Tibial nerve (tissue), 4 donors: ENCODE results near the gene PELI2.

Experiments
- CTCF ChIP-seq, 5 experiments: fragments of 200-600 bp in 3 of 5; fragments of 450-650 bp in 2 of 5; sonication (generic) in 3 of 5; IDR thresholded peaks; one replicate each; pipeline ENCODE4 v1.5.1; 2016 to 2019; ENCODE audit warnings: antibody characterized with exemption in 5 of 5, mild to moderate bottlenecking in 3 of 5, moderate library complexity in 2 of 5
- EP300 ChIP-seq, 2 donors: sonication (generic); formaldehyde crosslinking; IDR thresholded peaks; one replicate each; pipeline ENCODE4 v1.6.1; 2017; ENCODE audit warnings: antibody characterized with exemption in 2 of 2, mild to moderate bottlenecking in 1 of 2
- POLR2A ChIP-seq, 2 donors: fragments of 450-650 bp; IDR thresholded peaks; one replicate each; pipeline ENCODE4 v1.6.1; 2017; ENCODE audit warnings: antibody characterized with exemption in 2 of 2, mild to moderate bottlenecking in 2 of 2, moderate library complexity in 2 of 2

GRCh38 chr14:56172074-56172473 is 53.9 kb downstream of the PELI2 start:
- no peak for TF ChIP-seq CTCF (IDR thresholded peaks at IDR 0.05)
- TF ChIP-seq POLR2A (IDR thresholded peaks at IDR 0.05) = no peak
- TF ChIP-seq EP300 (IDR thresholded peaks at IDR 0.05) = no peak
